Mesothelial cell of epicardium (in vitro differentiated cells): ENCODE results near the gene ZNF275. TPM values are rescaled to one million over a fixed set of nuclear protein-coding genes. Genes with fewer than 3 reads are reported as not detected.

Experiments
- DNase-seq, 2 experiments: peaks; one replicate each; pipeline ENCODE4 v3.0.0; 2021; ENCODE audit warnings: low spot score in 2 of 2; ENCODE audit not compliant: unreplicated experiment in 2 of 2
- H3K27ac Mint-ChIP-seq: 2 replicates; pipeline ENCODE4 v1.8.0; 2021; ENCODE audit warnings: mixed read lengths
- H3K27me3 Mint-ChIP-seq: 2 replicates; pipeline ENCODE4 v1.8.0; 2021; ENCODE audit warnings: low read depth, mixed read lengths
- H3K36me3 Mint-ChIP-seq: 2 replicates; pipeline ENCODE4 v1.8.0; 2021; ENCODE audit warnings: mixed read lengths
- H3K4me1 Mint-ChIP-seq: 2 replicates; pipeline ENCODE4 v1.8.0; 2021; ENCODE audit warnings: mixed read lengths
- H3K4me3 Mint-ChIP-seq: 2 replicates; pipeline ENCODE4 v1.8.0; 2021; ENCODE audit warnings: mild to moderate bottlenecking, moderate library complexity, mixed read lengths
- H3K9me3 Mint-ChIP-seq: 2 replicates; pipeline ENCODE4 v1.8.0; 2021; ENCODE audit warnings: mixed read lengths
- CTCF ChIP-seq: fragments of 200-600 bp; sonication (generic); IDR thresholded peaks from one replicate; pipeline ENCODE4 v1.5.0; 2021; ENCODE audit warnings: antibody characterized with exemption; ENCODE audit not compliant: unreplicated experiment
- total RNA-seq: library from RNA; stranded (reverse); gene quantifications from 3 replicates; pipeline ENCODE4 v1.2.1, GENCODE V29; 2021

Gene ZNF275
- total RNA-seq, 1 donor from 2014 or later, result 17.5 TPM

GRCh38 chrX:153366119-153366518 is 32.2 kb downstream of the ZNF275 start:
- TF ChIP-seq CTCF, result no peak
- DNase-seq, result no peak
- H3K9me3 Mint-ChIP-seq, result peaks cover 37% of the 10 kb centered on the region
- peaks cover 20% of the 10 kb centered on the region for H3K27me3 Mint-ChIP-seq
- H3K36me3 Mint-ChIP-seq, result no peaks in the 10 kb centered on the region
- peaks cover 2% of the 10 kb centered on the region for H3K4me1 Mint-ChIP-seq
- no peak overlapping the region for H3K4me3 Mint-ChIP-seq
- no peak overlapping the region for H3K27ac Mint-ChIP-seq

GRCh38 chrX:153366878-153367538 is 33.1 kb downstream of the ZNF275 start:
- no peak overlapping the region for H3K4me3 Mint-ChIP-seq
- H3K36me3 Mint-ChIP-seq, result no peaks in the 10 kb centered on the region
- H3K9me3 Mint-ChIP-seq, result peaks cover 37% of the 10 kb centered on the region
- peaks cover 2% of the 10 kb centered on the region for H3K4me1 Mint-ChIP-seq
- H3K27ac Mint-ChIP-seq, result no peak overlapping the region
- H3K27me3 Mint-ChIP-seq, result peaks cover 20% of the 10 kb centered on the region
- no peak for TF ChIP-seq CTCF
- no peak for DNase-seq

GRCh38 chrX:153370293-153371055 is 36.5 kb downstream of the ZNF275 start:
- H3K27me3 Mint-ChIP-seq, result peaks cover 7% of the 10 kb centered on the region
- H3K4me1 Mint-ChIP-seq, result peaks cover 6% of the 10 kb centered on the region
- no peak overlapping the region for H3K4me3 Mint-ChIP-seq
- no peak for TF ChIP-seq CTCF
- no peak overlapping the region for H3K27ac Mint-ChIP-seq
- no peaks in the 10 kb centered on the region for H3K36me3 Mint-ChIP-seq
- peaks cover 41% of the 10 kb centered on the region for H3K9me3 Mint-ChIP-seq
- no peak for DNase-seq

GRCh38 chrX:153371256-153371655 is 37.3 kb downstream of the ZNF275 start:
- no peaks in the 10 kb centered on the region for H3K36me3 Mint-ChIP-seq
- no peak overlapping the region for H3K4me3 Mint-ChIP-seq
- H3K9me3 Mint-ChIP-seq, result peaks cover 35% of the 10 kb centered on the region
- H3K27me3 Mint-ChIP-seq, result peaks cover under 1% of the 10 kb centered on the region
- DNase-seq, result no peak
- peaks cover 6% of the 10 kb centered on the region for H3K4me1 Mint-ChIP-seq
- no peak for TF ChIP-seq CTCF
- H3K27ac Mint-ChIP-seq, result no peak overlapping the region

- H3K27me3 Mint-ChIP-seq, result no peaks in the 10 kb centered on the region
- no peak overlapping the region for H3K4me3 Mint-ChIP-seq
- no peak for TF ChIP-seq CTCF
- H3K9me3 Mint-ChIP-seq, result peaks cover 37% of the 10 kb centered on the region
- no peak overlapping the region for H3K27ac Mint-ChIP-seq
- peaks cover 6% of the 10 kb centered on the region for H3K4me1 Mint-ChIP-seq
- no peaks in the 10 kb centered on the region for H3K36me3 Mint-ChIP-seq
- DNase-seq, result no peak
Measured at GRCh38 chrX:153372949-153373348, 39.0 kb downstream of the ZNF275 start.
